HepG2 (cell line): Measurements from ENCODE around the gene FGFR3. TPM values are rescaled to one million over a fixed set of nuclear protein-coding genes. Genes with fewer than 3 reads are reported as not detected.

Experiments used
- BRD4 ChIP-seq: sonication (generic); formaldehyde crosslinking; IDR thresholded peaks from 2 replicates; pipeline ENCODE4 v1.4.0; 2020; ENCODE audit warnings: missing genetic modification reagents
- FLYWCH1 ChIP-seq: sonication (generic); formaldehyde crosslinking; IDR thresholded peaks from 2 replicates; pipeline ENCODE4 v1.8.1; 2023; ENCODE audit warnings: mild to moderate bottlenecking, missing genetic modification reagents
- KLF9 ChIP-seq: IDR thresholded peaks from 2 replicates; pipeline ENCODE4 v1.6.1; 2016; ENCODE audit warnings: low read depth
- MED1 ChIP-seq: sonication (generic); formaldehyde crosslinking; IDR thresholded peaks from 2 replicates; pipeline ENCODE4 v1.4.0; 2020; ENCODE audit warnings: missing genetic modification reagents
- ZFP90 ChIP-seq: sonication (generic); formaldehyde crosslinking; IDR thresholded peaks from 2 replicates; pipeline ENCODE4 v1.8.0; 2022; ENCODE audit warnings: missing genetic modification reagents, mild to moderate bottlenecking, inconsistent platforms, borderline replicate concordance
- ZNF382 ChIP-seq: sonication (generic); formaldehyde crosslinking; IDR thresholded peaks from 2 replicates; pipeline ENCODE4 v1.5.0; 2020; ENCODE audit warnings: missing genetic modification reagents, mild to moderate bottlenecking, borderline replicate concordance
- ZNF547 ChIP-seq: sonication (generic); formaldehyde crosslinking; IDR thresholded peaks from 2 replicates; pipeline ENCODE4 v1.5.1; 2020; ENCODE audit warnings: mild to moderate bottlenecking, missing genetic modification reagents
- ZNF564 ChIP-seq: sonication (generic); formaldehyde crosslinking; IDR thresholded peaks from 2 replicates; pipeline ENCODE4 v1.8.1; 2023; ENCODE audit warnings: mild to moderate bottlenecking, missing genetic modification reagents
- ZNF598 ChIP-seq: sonication (generic); formaldehyde crosslinking; IDR thresholded peaks from 2 replicates; pipeline ENCODE4 v1.5.1; 2020; ENCODE audit warnings: mild to moderate bottlenecking, missing genetic modification reagents, borderline replicate concordance
- ZNF784 ChIP-seq: sonication (generic); formaldehyde crosslinking; IDR thresholded peaks from 2 replicates; pipeline ENCODE4 v1.5.1; 2020; ENCODE audit warnings: missing genetic modification reagents, mild to moderate bottlenecking, borderline replicate concordance
- ZNF839 ChIP-seq: sonication (generic); formaldehyde crosslinking; IDR thresholded peaks from 2 replicates; pipeline ENCODE4 v1.4.0; 2020; ENCODE audit warnings: missing genetic modification reagents, mild to moderate bottlenecking, borderline replicate concordance
- ZNF883 ChIP-seq: sonication (generic); formaldehyde crosslinking; IDR thresholded peaks from 2 replicates; pipeline ENCODE4 v1.5.1; 2020; ENCODE audit warnings: mild to moderate bottlenecking, missing genetic modification reagents; ENCODE audit errors: not compliant biosample characterization
- polyA plus RNA-seq, 8 experiments: library from polyadenylated mRNA; depleted of rRNA in 3 of 8; stranded (reverse) in 7 of 8; unstranded in 1 of 8; fragments of >200 nt; fragmentation: Illumina TruSeq in 4 of 8; extraction: Trizol in 4 of 8; gene quantifications; 2 replicates each; pipeline versions ENCODE4 v1.2.1 to v1.2.3, GENCODE V29; 2011 to 2016; ENCODE audit warnings: low read depth in 4 of 8, missing spikeins in 1 of 8, mixed read lengths in 1 of 8; ENCODE audit not compliant: insufficient read depth in 1 of 8
- total RNA-seq, 5 experiments: library from RNA; depleted of rRNA; stranded (reverse); fragments of >200 nt; fragmentation: Illumina TruSeq; extraction: Trizol; gene quantifications; 2 replicates each; pipeline ENCODE4 v1.2.3, GENCODE V29; 2016; ENCODE audit warnings: low read depth in 1 of 5
- TF ChIP-seq, protein P1 (sequence below): sonication (generic); formaldehyde crosslinking; IDR thresholded peaks from 2 replicates; pipeline ENCODE4 v1.5.1; 2020; ENCODE audit warnings: mild to moderate bottlenecking, missing genetic modification reagents, moderate library complexity
- TF ChIP-seq, protein P2 (sequence below): sonication (generic); formaldehyde crosslinking; IDR thresholded peaks from 2 replicates; pipeline ENCODE4 v1.4.0; 2020; ENCODE audit warnings: missing genetic modification reagents
- TF ChIP-seq, protein P3 (sequence below): IDR thresholded peaks from 2 replicates; pipeline ENCODE4 v1.6.1; 2016; ENCODE audit warnings: missing compliant biosample characterization, missing genetic modification reagents, borderline replicate concordance
- TF ChIP-seq, protein P4 (sequence below): sonication (generic); formaldehyde crosslinking; IDR thresholded peaks from 2 replicates; pipeline ENCODE4 v1.5.0; 2020; ENCODE audit warnings: mild to moderate bottlenecking, missing genetic modification reagents, borderline replicate concordance

Gene FGFR3
- total and polyA plus RNA-seq, 2 of the 13 experiments (the other 11 are each of a cell fraction or from before 2014, with no cell fraction given): 103 to 109 TPM

DNA sequence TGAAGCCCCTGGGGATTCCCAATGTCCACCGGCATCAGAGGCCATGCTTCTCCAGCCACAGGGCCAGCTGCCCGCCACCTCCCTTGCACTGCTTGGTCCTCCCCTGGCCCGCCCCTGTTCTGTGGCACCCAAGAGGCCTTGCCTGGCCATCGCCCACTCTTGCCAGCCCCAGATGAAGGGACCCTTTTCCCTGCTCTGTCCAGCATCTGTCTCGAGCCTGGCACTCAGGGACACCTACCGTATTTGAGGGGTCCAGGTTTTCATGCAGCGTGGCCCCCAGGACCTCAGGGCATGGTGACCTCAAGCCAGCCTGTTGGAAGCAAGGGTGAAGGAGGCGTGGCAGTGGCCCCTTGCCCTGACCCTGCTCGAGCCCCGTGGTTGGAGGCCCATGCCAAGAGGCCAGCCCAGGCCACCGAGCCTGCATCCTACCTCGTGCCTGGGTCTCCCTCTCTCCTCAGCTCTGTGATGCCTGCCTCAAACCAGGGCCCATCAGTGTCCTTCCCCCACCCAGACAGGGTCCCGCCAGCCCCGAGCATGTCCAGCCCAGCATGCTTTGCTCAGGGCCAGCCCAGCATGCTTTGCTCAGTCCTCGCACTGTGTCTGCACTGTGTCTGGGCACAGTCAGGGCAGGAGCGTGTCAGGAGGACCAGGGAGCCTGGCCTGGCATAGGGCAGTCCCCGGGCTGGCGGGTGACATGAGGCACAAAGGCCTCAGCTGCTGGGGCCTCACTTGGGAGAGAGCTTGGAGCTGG is 14.3 kb upstream of the FGFR3 start (continued):
- TF ChIP-seq ZNF883 (CRISPR knock-in tag) (peak; percentile 84), ZNF547 (CRISPR knock-in tag) (0 out of 2 replicates have a peak, but pooled peaks have one; percentile 49), ZNF564 (CRISPR knock-in tag) (0 out of 2 replicates have a peak, but pooled peaks have one; percentile 42), ZNF784 (0 out of 2 replicates have a peak, but pooled peaks have one; percentile 51), BRD4 (peak; percentile 40; the same call in 1 of the 2 replicates), ZNF598 (CRISPR knock-in tag) (0 out of 2 replicates have a peak, but pooled peaks have one; percentile 55), ZFP90 (0 out of 2 replicates have a peak, but pooled peaks have one; percentile 38), KLF9 (CRISPR knock-in tag) (no peak), ZNF839 (CRISPR knock-in tag) (0 out of 2 replicates have a peak, but pooled peaks have one; percentile 32), FLYWCH1 (CRISPR knock-in tag) (no peak), ZNF382 (CRISPR knock-in tag) (no peak), MED1 (CRISPR knock-in tag) (0 out of 2 replicates have a peak, but pooled peaks have one; percentile 32)
- TF ChIP-seq, protein P1, sequence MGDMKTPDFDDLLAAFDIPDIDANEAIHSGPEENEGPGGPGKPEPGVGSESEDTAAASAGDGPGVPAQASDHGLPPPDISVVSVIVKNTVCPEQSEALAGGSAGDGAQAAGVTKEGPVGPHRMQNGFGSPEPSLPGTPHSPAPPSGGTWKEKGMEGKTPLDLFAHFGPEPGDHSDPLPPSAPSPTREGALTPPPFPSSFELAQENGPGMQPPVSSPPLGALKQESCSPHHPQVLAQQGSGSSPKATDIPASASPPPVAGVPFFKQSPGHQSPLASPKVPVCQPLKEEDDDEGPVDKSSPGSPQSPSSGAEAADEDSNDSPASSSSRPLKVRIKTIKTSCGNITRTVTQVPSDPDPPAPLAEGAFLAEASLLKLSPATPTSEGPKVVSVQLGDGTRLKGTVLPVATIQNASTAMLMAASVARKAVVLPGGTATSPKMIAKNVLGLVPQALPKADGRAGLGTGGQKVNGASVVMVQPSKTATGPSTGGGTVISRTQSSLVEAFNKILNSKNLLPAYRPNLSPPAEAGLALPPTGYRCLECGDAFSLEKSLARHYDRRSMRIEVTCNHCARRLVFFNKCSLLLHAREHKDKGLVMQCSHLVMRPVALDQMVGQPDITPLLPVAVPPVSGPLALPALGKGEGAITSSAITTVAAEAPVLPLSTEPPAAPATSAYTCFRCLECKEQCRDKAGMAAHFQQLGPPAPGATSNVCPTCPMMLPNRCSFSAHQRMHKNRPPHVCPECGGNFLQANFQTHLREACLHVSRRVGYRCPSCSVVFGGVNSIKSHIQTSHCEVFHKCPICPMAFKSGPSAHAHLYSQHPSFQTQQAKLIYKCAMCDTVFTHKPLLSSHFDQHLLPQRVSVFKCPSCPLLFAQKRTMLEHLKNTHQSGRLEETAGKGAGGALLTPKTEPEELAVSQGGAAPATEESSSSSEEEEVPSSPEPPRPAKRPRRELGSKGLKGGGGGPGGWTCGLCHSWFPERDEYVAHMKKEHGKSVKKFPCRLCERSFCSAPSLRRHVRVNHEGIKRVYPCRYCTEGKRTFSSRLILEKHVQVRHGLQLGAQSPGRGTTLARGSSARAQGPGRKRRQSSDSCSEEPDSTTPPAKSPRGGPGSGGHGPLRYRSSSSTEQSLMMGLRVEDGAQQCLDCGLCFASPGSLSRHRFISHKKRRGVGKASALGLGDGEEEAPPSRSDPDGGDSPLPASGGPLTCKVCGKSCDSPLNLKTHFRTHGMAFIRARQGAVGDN (CRISPR knock-in tag): peak; percentile 78
- TF ChIP-seq, protein P2, sequence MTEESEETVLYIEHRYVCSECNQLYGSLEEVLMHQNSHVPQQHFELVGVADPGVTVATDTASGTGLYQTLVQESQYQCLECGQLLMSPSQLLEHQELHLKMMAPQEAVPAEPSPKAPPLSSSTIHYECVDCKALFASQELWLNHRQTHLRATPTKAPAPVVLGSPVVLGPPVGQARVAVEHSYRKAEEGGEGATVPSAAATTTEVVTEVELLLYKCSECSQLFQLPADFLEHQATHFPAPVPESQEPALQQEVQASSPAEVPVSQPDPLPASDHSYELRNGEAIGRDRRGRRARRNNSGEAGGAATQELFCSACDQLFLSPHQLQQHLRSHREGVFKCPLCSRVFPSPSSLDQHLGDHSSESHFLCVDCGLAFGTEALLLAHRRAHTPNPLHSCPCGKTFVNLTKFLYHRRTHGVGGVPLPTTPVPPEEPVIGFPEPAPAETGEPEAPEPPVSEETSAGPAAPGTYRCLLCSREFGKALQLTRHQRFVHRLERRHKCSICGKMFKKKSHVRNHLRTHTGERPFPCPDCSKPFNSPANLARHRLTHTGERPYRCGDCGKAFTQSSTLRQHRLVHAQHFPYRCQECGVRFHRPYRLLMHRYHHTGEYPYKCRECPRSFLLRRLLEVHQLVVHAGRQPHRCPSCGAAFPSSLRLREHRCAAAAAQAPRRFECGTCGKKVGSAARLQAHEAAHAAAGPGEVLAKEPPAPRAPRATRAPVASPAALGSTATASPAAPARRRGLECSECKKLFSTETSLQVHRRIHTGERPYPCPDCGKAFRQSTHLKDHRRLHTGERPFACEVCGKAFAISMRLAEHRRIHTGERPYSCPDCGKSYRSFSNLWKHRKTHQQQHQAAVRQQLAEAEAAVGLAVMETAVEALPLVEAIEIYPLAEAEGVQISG (CRISPR knock-in tag): peak; percentile 25; the same call in 1 of the 2 replicates
- TF ChIP-seq, protein P3, sequence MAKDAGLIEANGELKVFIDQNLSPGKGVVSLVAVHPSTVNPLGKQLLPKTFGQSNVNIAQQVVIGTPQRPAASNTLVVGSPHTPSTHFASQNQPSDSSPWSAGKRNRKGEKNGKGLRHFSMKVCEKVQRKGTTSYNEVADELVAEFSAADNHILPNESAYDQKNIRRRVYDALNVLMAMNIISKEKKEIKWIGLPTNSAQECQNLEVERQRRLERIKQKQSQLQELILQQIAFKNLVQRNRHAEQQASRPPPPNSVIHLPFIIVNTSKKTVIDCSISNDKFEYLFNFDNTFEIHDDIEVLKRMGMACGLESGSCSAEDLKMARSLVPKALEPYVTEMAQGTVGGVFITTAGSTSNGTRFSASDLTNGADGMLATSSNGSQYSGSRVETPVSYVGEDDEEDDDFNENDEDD: 0 out of 2 replicates have a peak, but pooled peaks have one; percentile 31
- TF ChIP-seq, protein P4, sequence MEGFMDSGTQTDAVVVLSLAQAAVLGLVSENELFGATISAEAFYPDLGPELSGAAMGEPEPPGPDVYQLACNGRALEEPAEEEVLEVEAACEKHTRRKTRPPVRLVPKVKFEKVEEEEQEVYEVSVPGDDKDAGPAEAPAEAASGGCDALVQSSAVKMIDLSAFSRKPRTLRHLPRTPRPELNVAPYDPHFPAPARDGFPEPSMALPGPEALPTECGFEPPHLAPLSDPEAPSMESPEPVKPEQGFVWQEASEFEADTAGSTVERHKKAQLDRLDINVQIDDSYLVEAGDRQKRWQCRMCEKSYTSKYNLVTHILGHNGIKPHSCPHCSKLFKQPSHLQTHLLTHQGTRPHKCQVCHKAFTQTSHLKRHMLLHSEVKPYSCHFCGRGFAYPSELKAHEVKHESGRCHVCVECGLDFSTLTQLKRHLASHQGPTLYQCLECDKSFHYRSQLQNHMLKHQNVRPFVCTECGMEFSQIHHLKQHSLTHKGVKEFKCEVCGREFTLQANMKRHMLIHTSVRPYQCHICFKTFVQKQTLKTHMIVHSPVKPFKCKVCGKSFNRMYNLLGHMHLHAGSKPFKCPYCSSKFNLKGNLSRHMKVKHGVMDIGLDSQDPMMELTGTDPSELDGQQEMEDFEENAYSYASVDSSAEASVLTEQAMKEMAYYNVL (CRISPR knock-in tag): no peak
